ENCODE measurements around the gene ACOX3.

- TF ChIP-seq KLF1 (tag by site-specific recombination; IDR thresholded peaks at IDR 0.05) (no peak), PATZ1 (tag by site-specific recombination; IDR thresholded peaks at IDR 0.05) (no peak), PRDM4 (tag by site-specific recombination; IDR thresholded peaks at IDR 0.05) (no peak), CTCF (tag by site-specific recombination; IDR thresholded peaks at IDR 0.05) (no peak), ZNF560 (tag by site-specific recombination; IDR thresholded peaks at IDR 0.05; ENCODE audit: borderline replicate concordance) (no peak), TRIM28 (IDR thresholded peaks at IDR 0.05; ENCODE audit: borderline replicate concordance, low read length) (no peak)
- TF ChIP-seq, protein P1, sequence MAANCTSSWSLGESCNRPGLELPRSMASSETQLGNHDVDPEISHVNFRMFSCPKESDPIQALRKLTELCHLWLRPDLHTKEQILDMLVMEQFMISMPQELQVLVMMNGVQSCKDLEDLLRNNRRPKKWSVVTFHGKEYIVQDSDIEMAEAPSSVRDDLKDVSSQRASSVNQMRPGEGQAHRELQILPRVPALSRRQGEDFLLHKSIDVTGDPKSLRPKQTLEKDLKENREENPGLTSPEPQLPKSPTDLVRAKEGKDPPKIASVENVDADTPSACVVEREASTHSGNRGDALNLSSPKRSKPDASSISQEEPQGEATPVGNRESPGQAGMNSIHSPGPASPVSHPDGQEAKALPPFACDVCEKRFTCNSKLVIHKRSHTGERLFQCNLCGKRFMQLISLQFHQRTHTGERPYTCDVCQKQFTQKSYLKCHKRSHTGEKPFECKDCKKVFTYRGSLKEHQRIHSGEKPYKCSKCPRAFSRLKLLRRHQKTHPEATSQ (tag by site-specific recombination; IDR thresholded peaks at IDR 0.05): no peak
Measured at GRCh38 chr4:8350352-8350751, 90.2 kb downstream of the ACOX3 start.
